K562 (cell line): ENCODE measurements around the gene PLEKHM3. TPM values are rescaled to one million over a fixed set of nuclear protein-coding genes. Genes with fewer than 3 reads are reported as not detected.

ENCODE experiments used
- FOSL1 ChIP-seq: fragments of 200-800 bp; sonication (Bioruptor generic); conservative IDR thresholded peaks from 2 replicates; pipeline ENCODE4 v1.6.1; 2016; ENCODE audit warnings: missing genetic modification characterization, missing compliant biosample characterization
- ILK ChIP-seq: fragments of 450-650 bp; IDR thresholded peaks from 2 replicates; pipeline ENCODE4 v1.6.1; 2016; ENCODE audit warnings: missing genetic modification characterization, low read depth, mild to moderate bottlenecking, missing compliant biosample characterization, moderate library complexity, borderline replicate concordance
- LCOR ChIP-seq: sonication (generic); formaldehyde crosslinking; IDR thresholded peaks from 2 replicates; pipeline ENCODE4 v1.8.0; 2022; ENCODE audit warnings: mild to moderate bottlenecking, missing genetic modification reagents
- MTA3 ChIP-seq: fragments of 450-650 bp; formaldehyde crosslinking; IDR thresholded peaks from 2 replicates; pipeline ENCODE4 v1.6.1; 2017; ENCODE audit warnings: mild to moderate bottlenecking, borderline replicate concordance
- NCOA4 ChIP-seq: fragments of 450-650 bp; IDR thresholded peaks from 2 replicates; pipeline ENCODE4 v1.6.1; 2018; ENCODE audit warnings: mild to moderate bottlenecking; ENCODE audit not compliant: partially characterized antibody
- RFX1 ChIP-seq: fragments of 450-650 bp; IDR thresholded peaks from 2 replicates; pipeline ENCODE4 v1.6.1; 2016; ENCODE audit warnings: mild to moderate bottlenecking, moderate library complexity
- RFX7 ChIP-seq: fragments of 250-450 bp; sonication (Bioruptor Pico); IDR thresholded peaks from 2 replicates; pipeline ENCODE4 v1.5.1; 2021; ENCODE audit warnings: mild to moderate bottlenecking
- ZNF324 ChIP-seq: fragments of 250-450 bp; sonication (Bioruptor Pico); IDR thresholded peaks from 2 replicates; pipeline ENCODE4 v1.4.0; 2020; ENCODE audit warnings: mild to moderate bottlenecking
- ZNF436 ChIP-seq: fragments of 250-450, 450-650 bp; sonication (Bioruptor Pico); formaldehyde crosslinking; IDR thresholded peaks from 2 replicates; pipeline ENCODE4 v1.7.0; 2020; ENCODE audit warnings: mild to moderate bottlenecking
- polyA plus RNA-seq, 8 experiments: library from polyadenylated mRNA; depleted of rRNA in 4 of 8; stranded (reverse) in 5 of 8; unstranded in 3 of 8; fragments of >200 nt; fragmentation: Nextera tagmentation in 2 of 8; fragmentation: Illumina TruSeq in 1 of 8; extraction: Ambion mirVana in 2 of 8; extraction: Trizol in 1 of 8; gene quantifications; 2 replicates each; pipeline versions ENCODE4 v1.2.1 to v1.2.3, GENCODE V29; 2011 to 2014; ENCODE audit warnings: inconsistent platforms in 1 of 8, missing spikeins in 1 of 8
- total RNA-seq, 7 experiments: library from RNA; depleted of rRNA in 6 of 7; stranded (reverse); fragments of >200 nt in 6 of 7; fragmentation: Illumina TruSeq in 2 of 7; extraction: Trizol in 2 of 7; gene quantifications; 2 replicates each; pipeline versions ENCODE4 v1.2.1 to v1.2.3, GENCODE V29; 2011 to 2021; ENCODE audit warnings: low replicate concordance in 1 of 7
- TF ChIP-seq, protein P1 (sequence below): fragments of 450-650 bp; IDR thresholded peaks from 2 replicates; pipeline ENCODE4 v1.6.1; 2014; ENCODE audit warnings: low read depth, mild to moderate bottlenecking, moderate library complexity, borderline replicate concordance
- TF ChIP-seq, protein P2 (sequence below): fragments of 450-650 bp; conservative IDR thresholded peaks from 2 replicates; pipeline ENCODE4 v1.6.1; 2016; ENCODE audit warnings: missing genetic modification characterization, low read depth, mild to moderate bottlenecking, control low read depth, missing compliant biosample characterization
- TF ChIP-seq, protein P3 (sequence below), 2 experiments: fragments of 450-650 bp in 1 of 2; sonication (generic) in 1 of 2; formaldehyde crosslinking in 1 of 2; IDR thresholded peaks in 1 of 2; conservative IDR thresholded peaks in 1 of 2; 2 replicates each; pipeline versions ENCODE4 v1.6.1 to v1.8.1; 2016 to 2023; ENCODE audit warnings: mild to moderate bottlenecking in 2 of 2, moderate library complexity in 2 of 2, inconsistent platforms in 1 of 2, missing genetic modification reagents in 1 of 2
- TF ChIP-seq, protein P4 (sequence below): fragments of 450-650 bp; IDR thresholded peaks from 2 replicates; pipeline ENCODE4 v1.6.1; 2016
- TF ChIP-seq, protein P5 (sequence below): sonication (generic); formaldehyde crosslinking; IDR thresholded peaks from 2 replicates; pipeline ENCODE4 v1.8.1; 2022; ENCODE audit warnings: missing genetic modification reagents
- TF ChIP-seq, protein P6 (sequence below): fragments of 450-650 bp; IDR thresholded peaks from 2 replicates; pipeline ENCODE4 v1.6.1; 2016; ENCODE audit warnings: antibody characterized with exemption
- TF ChIP-seq, protein P7 (sequence below): fragments of 450-650 bp; IDR thresholded peaks from 2 replicates; pipeline ENCODE4 v1.6.1; 2016; ENCODE audit warnings: mild to moderate bottlenecking

PLEKHM3 gene
- total and polyA plus RNA-seq, 9 of the 15 experiments (the other 6 are each of a cell fraction or from before 2014, with no cell fraction given), result 0.24 to 1.6 (median 1.0) TPM

DNA sequence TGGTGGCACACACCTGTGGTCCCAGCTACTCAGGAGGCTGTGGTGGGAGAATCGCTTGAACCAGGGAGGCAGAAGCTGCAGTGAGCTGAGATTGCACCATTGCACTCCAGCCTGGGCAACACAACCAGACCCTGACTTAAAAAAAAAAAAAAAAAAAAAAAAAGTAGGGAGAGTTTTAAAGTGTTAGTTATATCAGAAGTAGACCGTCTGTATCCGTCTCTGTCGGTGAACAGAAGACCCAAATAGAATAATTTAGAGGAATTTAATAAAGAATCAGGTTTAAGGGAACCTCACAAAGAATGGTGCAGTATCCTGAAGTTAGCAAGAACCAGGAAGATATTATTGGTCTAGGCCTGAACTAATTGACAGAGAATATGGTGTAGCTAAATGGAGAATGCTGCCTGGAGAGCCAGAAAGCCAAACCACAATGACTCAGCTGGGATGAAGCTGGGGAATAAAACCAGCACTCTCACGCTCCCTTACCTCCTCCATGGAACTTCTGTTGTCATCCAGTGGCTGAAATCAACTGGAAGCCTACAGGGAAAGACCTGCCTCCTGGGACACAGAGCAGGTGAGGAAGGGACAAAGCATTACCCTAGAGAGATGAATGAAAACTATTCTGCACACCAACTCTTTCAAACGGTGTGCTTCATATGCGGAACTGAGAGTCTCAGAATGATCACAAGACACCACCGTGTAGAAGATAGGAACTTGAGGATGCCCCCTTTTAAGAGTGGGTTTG, 39.1 kb upstream of the PLEKHM3 start (continued):
- TF ChIP-seq, protein P1, sequence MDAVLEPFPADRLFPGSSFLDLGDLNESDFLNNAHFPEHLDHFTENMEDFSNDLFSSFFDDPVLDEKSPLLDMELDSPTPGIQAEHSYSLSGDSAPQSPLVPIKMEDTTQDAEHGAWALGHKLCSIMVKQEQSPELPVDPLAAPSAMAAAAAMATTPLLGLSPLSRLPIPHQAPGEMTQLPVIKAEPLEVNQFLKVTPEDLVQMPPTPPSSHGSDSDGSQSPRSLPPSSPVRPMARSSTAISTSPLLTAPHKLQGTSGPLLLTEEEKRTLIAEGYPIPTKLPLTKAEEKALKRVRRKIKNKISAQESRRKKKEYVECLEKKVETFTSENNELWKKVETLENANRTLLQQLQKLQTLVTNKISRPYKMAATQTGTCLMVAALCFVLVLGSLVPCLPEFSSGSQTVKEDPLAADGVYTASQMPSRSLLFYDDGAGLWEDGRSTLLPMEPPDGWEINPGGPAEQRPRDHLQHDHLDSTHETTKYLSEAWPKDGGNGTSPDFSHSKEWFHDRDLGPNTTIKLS, result no peak
- TF ChIP-seq ILK (tag) (no peak), MTA3 (0 out of 2 replicates have a peak, but pooled peaks have one; percentile 37), ZNF436 (no peak), FOSL1 (tag) (peak; percentile 69), ZNF324 (CRISPR knock-in tag) (no peak), RFX7 (no peak), LCOR (no peak), RFX1 (no peak), NCOA4 (no peak)
- TF ChIP-seq, protein P2, sequence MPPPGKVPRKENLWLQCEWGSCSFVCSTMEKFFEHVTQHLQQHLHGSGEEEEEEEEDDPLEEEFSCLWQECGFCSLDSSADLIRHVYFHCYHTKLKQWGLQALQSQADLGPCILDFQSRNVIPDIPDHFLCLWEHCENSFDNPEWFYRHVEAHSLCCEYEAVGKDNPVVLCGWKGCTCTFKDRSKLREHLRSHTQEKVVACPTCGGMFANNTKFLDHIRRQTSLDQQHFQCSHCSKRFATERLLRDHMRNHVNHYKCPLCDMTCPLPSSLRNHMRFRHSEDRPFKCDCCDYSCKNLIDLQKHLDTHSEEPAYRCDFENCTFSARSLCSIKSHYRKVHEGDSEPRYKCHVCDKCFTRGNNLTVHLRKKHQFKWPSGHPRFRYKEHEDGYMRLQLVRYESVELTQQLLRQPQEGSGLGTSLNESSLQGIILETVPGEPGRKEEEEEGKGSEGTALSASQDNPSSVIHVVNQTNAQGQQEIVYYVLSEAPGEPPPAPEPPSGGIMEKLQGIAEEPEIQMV (tag), result no peak
- TF ChIP-seq, protein P3, sequence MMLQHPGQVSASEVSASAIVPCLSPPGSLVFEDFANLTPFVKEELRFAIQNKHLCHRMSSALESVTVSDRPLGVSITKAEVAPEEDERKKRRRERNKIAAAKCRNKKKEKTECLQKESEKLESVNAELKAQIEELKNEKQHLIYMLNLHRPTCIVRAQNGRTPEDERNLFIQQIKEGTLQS (IDR thresholded peaks at IDR 0.05), result peak; percentile 51; the same call in 1 of the 2 replicates
- TF ChIP-seq, protein P3 (CRISPR knock-in tag; conservative IDR thresholded peaks at IDR 0.05), result no peak
- TF ChIP-seq, protein P4, sequence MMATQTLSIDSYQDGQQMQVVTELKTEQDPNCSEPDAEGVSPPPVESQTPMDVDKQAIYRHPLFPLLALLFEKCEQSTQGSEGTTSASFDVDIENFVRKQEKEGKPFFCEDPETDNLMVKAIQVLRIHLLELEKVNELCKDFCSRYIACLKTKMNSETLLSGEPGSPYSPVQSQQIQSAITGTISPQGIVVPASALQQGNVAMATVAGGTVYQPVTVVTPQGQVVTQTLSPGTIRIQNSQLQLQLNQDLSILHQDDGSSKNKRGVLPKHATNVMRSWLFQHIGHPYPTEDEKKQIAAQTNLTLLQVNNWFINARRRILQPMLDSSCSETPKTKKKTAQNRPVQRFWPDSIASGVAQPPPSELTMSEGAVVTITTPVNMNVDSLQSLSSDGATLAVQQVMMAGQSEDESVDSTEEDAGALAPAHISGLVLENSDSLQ, result peak; percentile 56
- TF ChIP-seq, protein P5, sequence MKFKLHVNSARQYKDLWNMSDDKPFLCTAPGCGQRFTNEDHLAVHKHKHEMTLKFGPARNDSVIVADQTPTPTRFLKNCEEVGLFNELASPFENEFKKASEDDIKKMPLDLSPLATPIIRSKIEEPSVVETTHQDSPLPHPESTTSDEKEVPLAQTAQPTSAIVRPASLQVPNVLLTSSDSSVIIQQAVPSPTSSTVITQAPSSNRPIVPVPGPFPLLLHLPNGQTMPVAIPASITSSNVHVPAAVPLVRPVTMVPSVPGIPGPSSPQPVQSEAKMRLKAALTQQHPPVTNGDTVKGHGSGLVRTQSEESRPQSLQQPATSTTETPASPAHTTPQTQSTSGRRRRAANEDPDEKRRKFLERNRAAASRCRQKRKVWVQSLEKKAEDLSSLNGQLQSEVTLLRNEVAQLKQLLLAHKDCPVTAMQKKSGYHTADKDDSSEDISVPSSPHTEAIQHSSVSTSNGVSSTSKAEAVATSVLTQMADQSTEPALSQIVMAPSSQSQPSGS, result no peak
- TF ChIP-seq, protein P6, sequence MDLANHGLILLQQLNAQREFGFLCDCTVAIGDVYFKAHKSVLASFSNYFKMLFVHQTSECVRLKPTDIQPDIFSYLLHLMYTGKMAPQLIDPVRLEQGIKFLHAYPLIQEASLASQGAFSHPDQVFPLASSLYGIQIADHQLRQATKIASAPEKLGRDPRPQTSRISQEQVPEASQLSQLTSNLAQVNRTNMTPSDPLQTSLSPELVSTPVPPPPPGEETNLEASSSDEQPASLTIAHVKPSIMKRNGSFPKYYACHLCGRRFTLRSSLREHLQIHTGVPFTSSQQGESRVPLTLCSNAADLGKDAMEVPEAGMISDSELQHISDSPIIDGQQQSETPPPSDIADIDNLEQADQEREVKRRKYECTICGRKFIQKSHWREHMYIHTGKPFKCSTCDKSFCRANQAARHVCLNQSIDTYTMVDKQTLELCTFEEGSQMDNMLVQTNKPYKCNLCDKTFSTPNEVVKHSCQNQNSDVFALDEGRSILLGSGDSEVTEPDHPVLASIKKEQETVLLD, result no peak
- TF ChIP-seq, protein P7, sequence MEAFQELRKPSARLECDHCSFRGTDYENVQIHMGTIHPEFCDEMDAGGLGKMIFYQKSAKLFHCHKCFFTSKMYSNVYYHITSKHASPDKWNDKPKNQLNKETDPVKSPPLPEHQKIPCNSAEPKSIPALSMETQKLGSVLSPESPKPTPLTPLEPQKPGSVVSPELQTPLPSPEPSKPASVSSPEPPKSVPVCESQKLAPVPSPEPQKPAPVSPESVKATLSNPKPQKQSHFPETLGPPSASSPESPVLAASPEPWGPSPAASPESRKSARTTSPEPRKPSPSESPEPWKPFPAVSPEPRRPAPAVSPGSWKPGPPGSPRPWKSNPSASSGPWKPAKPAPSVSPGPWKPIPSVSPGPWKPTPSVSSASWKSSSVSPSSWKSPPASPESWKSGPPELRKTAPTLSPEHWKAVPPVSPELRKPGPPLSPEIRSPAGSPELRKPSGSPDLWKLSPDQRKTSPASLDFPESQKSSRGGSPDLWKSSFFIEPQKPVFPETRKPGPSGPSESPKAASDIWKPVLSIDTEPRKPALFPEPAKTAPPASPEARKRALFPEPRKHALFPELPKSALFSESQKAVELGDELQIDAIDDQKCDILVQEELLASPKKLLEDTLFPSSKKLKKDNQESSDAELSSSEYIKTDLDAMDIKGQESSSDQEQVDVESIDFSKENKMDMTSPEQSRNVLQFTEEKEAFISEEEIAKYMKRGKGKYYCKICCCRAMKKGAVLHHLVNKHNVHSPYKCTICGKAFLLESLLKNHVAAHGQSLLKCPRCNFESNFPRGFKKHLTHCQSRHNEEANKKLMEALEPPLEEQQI, result no peak
